Neural cell (in vitro differentiated cells): Measurements from ENCODE around the gene GOLGA3. TPM values are rescaled to one million over a fixed set of nuclear protein-coding genes. Genes with fewer than 3 reads are reported as not detected.
"Not testable (repeated sequence)": the region's sequence is repeated elsewhere in the genome, so short reads cannot be mapped to it uniquely, and the experiment has no call there.

Source experiments
- H2AFZ ChIP-seq: fragments of 200-600, 300-800 bp; sonication (generic), shearing (Covaris generic); 2 replicates; pipeline ENCODE4 v1.6.0; 2014; ENCODE audit warnings: low read depth, mild to moderate bottlenecking, antibody characterized with exemption, low read length, moderate library complexity
- H3F3A ChIP-seq: fragments of 200-600 bp; shearing (Covaris generic); 2 replicates; pipeline ENCODE4 v1.6.1; 2016; ENCODE audit warnings: mild to moderate bottlenecking, moderate library complexity, mixed read lengths, antibody characterized with exemption, low read length; ENCODE audit not compliant: insufficient read depth, poor library complexity, severe bottlenecking
- H3K27ac ChIP-seq: fragments of 200-600, 300-800 bp; sonication (generic), shearing (Covaris generic); 2 replicates; pipeline ENCODE4 v1.5.1; 2014; ENCODE audit warnings: mild to moderate bottlenecking, low read length, moderate library complexity
- H3K27me3 ChIP-seq: fragments of 300-800, 200-600 bp; sonication (generic), shearing (Covaris generic); 2 replicates; pipeline ENCODE4 v1.6.0; 2014; ENCODE audit warnings: mild to moderate bottlenecking, low read depth, low read length, moderate library complexity; ENCODE audit not compliant: insufficient read depth
- H3K36me3 ChIP-seq: fragments of 300-800, 200-600 bp; sonication (generic), shearing (Covaris generic); 2 replicates; pipeline ENCODE4 v1.5.1; 2014; ENCODE audit warnings: mild to moderate bottlenecking, antibody characterized with exemption, low read length, moderate library complexity; ENCODE audit not compliant: insufficient read depth
- H3K4me2 ChIP-seq: fragments of 300-800, 200-600 bp; sonication (generic), shearing (Covaris generic); 2 replicates; pipeline ENCODE4 v1.6.0; 2014; ENCODE audit warnings: mild to moderate bottlenecking, low read length
- H3K4me3 ChIP-seq: fragments of 300-800, 200-600 bp; sonication (generic), shearing (Covaris generic); 2 replicates; pipeline ENCODE4 v1.5.1; 2014; ENCODE audit warnings: mild to moderate bottlenecking, low read length, moderate library complexity
- H3K79me2 ChIP-seq: fragments of 200-600 bp; shearing (Covaris generic); replicated peaks from 2 replicates; pipeline ENCODE4 v1.6.0; 2014; ENCODE audit warnings: mild to moderate bottlenecking, low read length, moderate library complexity; ENCODE audit not compliant: insufficient read depth
- H3K9ac ChIP-seq: fragments of 300-800, 200-600 bp; sonication (generic), shearing (Covaris generic); 2 replicates; pipeline ENCODE4 v1.6.1; 2016; ENCODE audit warnings: mild to moderate bottlenecking, low read length, mixed read lengths
- H3K9me2 ChIP-seq: fragments of 200-600 bp; shearing (Covaris generic); 2 replicates; pipeline ENCODE4 v1.6.1; 2016; ENCODE audit warnings: mild to moderate bottlenecking, low read length, mixed read lengths; ENCODE audit not compliant: insufficient read depth
- H3K9me3 ChIP-seq: fragments of 200-600, 300-800 bp; sonication (generic), shearing (Covaris generic); 2 replicates; pipeline ENCODE4 v1.6.1; 2016; ENCODE audit warnings: mild to moderate bottlenecking, mixed run types, low read length, moderate library complexity, mixed read lengths
- H4K20me1 ChIP-seq: fragments of 200-600 bp; shearing (Covaris generic); 2 replicates; pipeline ENCODE4 v1.6.1; 2016; ENCODE audit warnings: mild to moderate bottlenecking, mixed run types; ENCODE audit not compliant: insufficient read depth
- EP300 ChIP-seq: fragments of 450-650 bp; conservative IDR thresholded peaks from 2 replicates; pipeline ENCODE4 v1.6.1; 2014; ENCODE audit warnings: antibody characterized with exemption, mild to moderate bottlenecking, moderate library complexity; ENCODE audit not compliant: poor library complexity, severe bottlenecking
- EZH2 ChIP-seq: fragments of 200-600, 300-800 bp; shearing (Covaris generic), sonication (generic); IDR thresholded peaks from 2 replicates; pipeline ENCODE4 v1.6.1; 2014; ENCODE audit warnings: antibody characterized with exemption, low read length, borderline replicate concordance, mild to moderate bottlenecking; ENCODE audit not compliant: insufficient read depth, poor library complexity, severe bottlenecking
- MXI1 ChIP-seq: fragments of 450-650 bp; conservative IDR thresholded peaks from 2 replicates; pipeline ENCODE4 v1.6.1; 2014; ENCODE audit warnings: antibody characterized with exemption, mild to moderate bottlenecking; ENCODE audit not compliant: poor library complexity, severe bottlenecking
- POLR2AphosphoS5 ChIP-seq: IDR thresholded peaks from 2 replicates; pipeline ENCODE4 v1.6.1; 2012
- RAD21 ChIP-seq: fragments of 450-650 bp; conservative IDR thresholded peaks from 2 replicates; pipeline ENCODE4 v1.6.1; 2014; ENCODE audit warnings: antibody characterized with exemption, mild to moderate bottlenecking, moderate library complexity
- SMC3 ChIP-seq: fragments of 450-650 bp; conservative IDR thresholded peaks from 2 replicates; pipeline ENCODE4 v1.6.1; 2014; ENCODE audit warnings: antibody characterized with exemption, mild to moderate bottlenecking, moderate library complexity; ENCODE audit not compliant: poor library complexity
- TAF1 ChIP-seq: IDR thresholded peaks from 2 replicates; pipeline ENCODE4 v1.6.1; 2012; ENCODE audit warnings: low read depth
- polyA plus RNA-seq: library from polyadenylated mRNA; depleted of rRNA; stranded (reverse); fragments of >200 nt; gene quantifications from 2 replicates; pipeline ENCODE4 v1.2.3, GENCODE V29; 2014
- TF ChIP-seq, protein P1 (sequence below): fragments of 450-650 bp; IDR thresholded peaks from 2 replicates; pipeline ENCODE4 v1.5.1; 2014; ENCODE audit warnings: antibody characterized with exemption, mild to moderate bottlenecking, moderate library complexity; ENCODE audit not compliant: poor library complexity, severe bottlenecking
- TF ChIP-seq, protein P2 (sequence below): IDR thresholded peaks from 2 replicates; pipeline ENCODE4 v1.6.1; 2012; ENCODE audit warnings: borderline replicate concordance

GOLGA3 gene
- polyA plus RNA-seq, 1 donor from 2014 or later, result 16.7 TPM

DNA sequence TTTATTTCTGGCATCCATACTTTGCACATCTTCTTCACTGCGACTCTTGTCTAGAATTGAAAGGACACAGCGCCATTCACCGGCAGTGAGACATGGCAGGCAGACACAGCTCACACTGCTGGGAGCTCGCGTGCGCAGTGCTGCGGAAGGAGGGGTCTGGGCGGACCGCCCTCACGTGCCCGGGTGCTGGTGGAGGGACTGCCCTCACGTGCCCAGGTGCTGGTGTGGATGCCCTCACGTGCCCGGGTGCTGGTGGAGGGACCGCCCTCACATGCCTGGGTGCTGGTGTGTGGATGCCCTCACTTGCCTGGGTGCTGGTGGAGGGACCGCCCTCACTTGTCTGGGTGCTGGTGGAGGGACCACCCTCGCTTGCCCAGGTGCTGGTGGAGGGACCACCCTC, 27.9 kb upstream of the GOLGA3 start:
- Histone ChIP-seq H3K36me3 (no peaks in the 10 kb centered on the region), H2AFZ (no peak overlapping the region), H3K9me3 (no peaks in the 10 kb centered on the region)

DNA sequence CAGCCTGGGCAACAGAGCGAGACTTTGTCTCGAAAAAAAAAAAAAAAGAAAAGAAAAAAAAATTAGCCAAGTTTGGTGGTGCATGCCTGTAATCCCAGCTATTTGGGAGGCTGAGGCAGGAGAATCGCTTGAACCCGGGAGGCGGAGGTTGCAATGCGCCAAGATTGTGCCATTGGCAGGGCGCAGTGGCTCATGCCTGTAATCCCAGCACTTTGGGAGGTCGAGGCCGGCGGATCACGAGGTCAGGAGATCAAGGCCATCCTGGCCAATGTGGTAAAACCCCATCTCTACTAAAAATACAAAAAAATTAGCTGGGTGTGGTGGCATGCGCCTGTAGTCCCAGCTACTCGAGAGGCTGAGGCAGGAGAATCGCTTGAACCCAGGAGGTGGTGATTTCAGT, 26.5 kb upstream of the GOLGA3 start:
- H3K27me3 ChIP-seq, H3K4me3 ChIP-seq, H3K27ac ChIP-seq, H3F3A ChIP-seq, H3K9me3 ChIP-seq, H3K9me2 ChIP-seq, H3K79me2 ChIP-seq, H3K4me2 ChIP-seq, H2AFZ ChIP-seq, H3K9ac ChIP-seq, H3K36me3 ChIP-seq, H4K20me1 ChIP-seq: not testable (repeated sequence)

More for the DNA sequence above, 27.9 kb upstream of the GOLGA3 start:
- Histone ChIP-seq H3K27me3 (no peaks in the 10 kb centered on the region), H3K27ac (no peak overlapping the region), H3K79me2 (no peaks in the 10 kb centered on the region), H3K4me2 (no peak overlapping the region), H4K20me1 (no peaks in the 10 kb centered on the region), H3K4me3 (no peak overlapping the region), H3K9me2 (no peaks in the 10 kb centered on the region), H3F3A (no peaks in the 10 kb centered on the region), H3K9ac (no peak overlapping the region)
- TF ChIP-seq, protein P1, sequence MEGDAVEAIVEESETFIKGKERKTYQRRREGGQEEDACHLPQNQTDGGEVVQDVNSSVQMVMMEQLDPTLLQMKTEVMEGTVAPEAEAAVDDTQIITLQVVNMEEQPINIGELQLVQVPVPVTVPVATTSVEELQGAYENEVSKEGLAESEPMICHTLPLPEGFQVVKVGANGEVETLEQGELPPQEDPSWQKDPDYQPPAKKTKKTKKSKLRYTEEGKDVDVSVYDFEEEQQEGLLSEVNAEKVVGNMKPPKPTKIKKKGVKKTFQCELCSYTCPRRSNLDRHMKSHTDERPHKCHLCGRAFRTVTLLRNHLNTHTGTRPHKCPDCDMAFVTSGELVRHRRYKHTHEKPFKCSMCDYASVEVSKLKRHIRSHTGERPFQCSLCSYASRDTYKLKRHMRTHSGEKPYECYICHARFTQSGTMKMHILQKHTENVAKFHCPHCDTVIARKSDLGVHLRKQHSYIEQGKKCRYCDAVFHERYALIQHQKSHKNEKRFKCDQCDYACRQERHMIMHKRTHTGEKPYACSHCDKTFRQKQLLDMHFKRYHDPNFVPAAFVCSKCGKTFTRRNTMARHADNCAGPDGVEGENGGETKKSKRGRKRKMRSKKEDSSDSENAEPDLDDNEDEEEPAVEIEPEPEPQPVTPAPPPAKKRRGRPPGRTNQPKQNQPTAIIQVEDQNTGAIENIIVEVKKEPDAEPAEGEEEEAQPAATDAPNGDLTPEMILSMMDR, result no peak

DNA sequence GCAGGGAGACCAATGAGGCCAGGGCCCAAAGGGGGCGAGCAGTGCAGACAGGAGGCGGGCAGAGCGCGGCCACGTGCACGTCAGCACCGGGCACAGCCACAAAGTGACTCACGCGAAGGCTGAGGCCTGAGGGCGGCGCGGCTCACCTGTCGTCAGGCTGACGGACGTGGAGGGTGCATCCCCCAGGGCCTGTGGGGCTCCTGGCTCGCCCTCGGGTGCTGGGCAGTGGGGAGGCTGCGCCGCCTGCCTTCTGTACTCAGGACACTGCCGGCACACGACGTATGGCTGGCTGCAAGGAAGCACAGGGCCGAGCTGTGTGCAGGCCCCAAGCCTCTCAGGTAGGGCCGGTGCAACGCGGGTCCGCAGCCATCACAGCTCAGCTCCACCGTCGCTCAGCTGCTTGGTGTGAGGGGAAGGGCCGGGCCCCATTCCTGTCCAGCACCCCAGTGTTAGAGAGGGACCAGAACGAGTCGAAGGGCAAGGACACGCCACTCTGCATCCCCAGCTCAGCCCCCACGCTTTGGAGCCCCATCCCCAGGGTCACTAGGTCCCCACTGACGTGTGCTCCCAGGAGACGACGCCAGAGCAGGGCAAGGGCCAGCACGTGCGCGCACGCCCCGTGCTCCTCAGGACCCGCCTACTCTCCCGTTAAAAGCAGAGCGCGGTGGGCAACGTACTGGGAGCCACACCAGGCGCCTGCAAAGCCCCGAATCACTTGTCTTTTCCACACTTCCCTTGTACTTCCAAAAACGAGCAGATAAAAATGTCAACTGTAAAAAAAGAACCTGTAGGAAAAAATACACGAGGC, 24.8 kb upstream of the GOLGA3 start:
- Histone ChIP-seq H3K9me2 (no peaks in the 10 kb centered on the region), H3F3A (no peaks in the 10 kb centered on the region), H4K20me1 (no peaks in the 10 kb centered on the region), H3K4me2 (no peak overlapping the region), H3K27me3 (no peaks in the 10 kb centered on the region), H2AFZ (no peak overlapping the region), H3K36me3 (peaks cover 6% of the 10 kb centered on the region), H3K79me2 (no peaks in the 10 kb centered on the region), H3K9ac (no peak overlapping the region), H3K9me3 (no peaks in the 10 kb centered on the region), H3K4me3 (no peak overlapping the region), H3K27ac (no peak overlapping the region)
- TF ChIP-seq, protein P1, result no peak
- TF ChIP-seq MXI1, result no peak
- TF ChIP-seq, protein P2, sequence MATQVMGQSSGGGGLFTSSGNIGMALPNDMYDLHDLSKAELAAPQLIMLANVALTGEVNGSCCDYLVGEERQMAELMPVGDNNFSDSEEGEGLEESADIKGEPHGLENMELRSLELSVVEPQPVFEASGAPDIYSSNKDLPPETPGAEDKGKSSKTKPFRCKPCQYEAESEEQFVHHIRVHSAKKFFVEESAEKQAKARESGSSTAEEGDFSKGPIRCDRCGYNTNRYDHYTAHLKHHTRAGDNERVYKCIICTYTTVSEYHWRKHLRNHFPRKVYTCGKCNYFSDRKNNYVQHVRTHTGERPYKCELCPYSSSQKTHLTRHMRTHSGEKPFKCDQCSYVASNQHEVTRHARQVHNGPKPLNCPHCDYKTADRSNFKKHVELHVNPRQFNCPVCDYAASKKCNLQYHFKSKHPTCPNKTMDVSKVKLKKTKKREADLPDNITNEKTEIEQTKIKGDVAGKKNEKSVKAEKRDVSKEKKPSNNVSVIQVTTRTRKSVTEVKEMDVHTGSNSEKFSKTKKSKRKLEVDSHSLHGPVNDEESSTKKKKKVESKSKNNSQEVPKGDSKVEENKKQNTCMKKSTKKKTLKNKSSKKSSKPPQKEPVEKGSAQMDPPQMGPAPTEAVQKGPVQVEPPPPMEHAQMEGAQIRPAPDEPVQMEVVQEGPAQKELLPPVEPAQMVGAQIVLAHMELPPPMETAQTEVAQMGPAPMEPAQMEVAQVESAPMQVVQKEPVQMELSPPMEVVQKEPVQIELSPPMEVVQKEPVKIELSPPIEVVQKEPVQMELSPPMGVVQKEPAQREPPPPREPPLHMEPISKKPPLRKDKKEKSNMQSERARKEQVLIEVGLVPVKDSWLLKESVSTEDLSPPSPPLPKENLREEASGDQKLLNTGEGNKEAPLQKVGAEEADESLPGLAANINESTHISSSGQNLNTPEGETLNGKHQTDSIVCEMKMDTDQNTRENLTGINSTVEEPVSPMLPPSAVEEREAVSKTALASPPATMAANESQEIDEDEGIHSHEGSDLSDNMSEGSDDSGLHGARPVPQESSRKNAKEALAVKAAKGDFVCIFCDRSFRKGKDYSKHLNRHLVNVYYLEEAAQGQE, result no peak
- TF ChIP-seq POLR2AphosphoS5, result no peak
- TF ChIP-seq EZH2, result no peak
- TF ChIP-seq TAF1, result no peak
- no peak for TF ChIP-seq RAD21
- TF ChIP-seq SMC3, result no peak
- no peak for TF ChIP-seq EP300
